ENCODE results near the gene TRPT1.

The TRPT1 gene

DNA sequence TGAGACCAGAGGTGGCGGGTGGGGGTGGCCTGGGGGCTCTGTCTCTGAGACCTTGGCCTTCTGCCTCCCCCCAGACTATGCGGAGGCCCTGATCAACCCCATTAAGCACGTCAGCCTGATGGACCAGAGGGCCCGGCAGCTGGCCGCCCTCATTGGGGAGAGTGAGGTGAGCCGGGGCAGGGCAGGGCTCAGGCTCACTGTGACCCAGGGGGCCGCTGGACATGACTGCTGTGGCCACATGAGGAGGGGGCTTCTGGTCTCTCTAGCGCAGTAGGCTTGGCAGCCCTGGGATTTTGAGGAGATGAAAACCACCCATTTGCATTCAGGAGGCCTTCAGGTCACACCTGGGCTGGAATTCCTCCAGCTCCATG, 37.9 kb upstream of the TRPT1 start:
- Histone ChIP-seq H3K36me3 (ENCODE audit: control insufficient read depth in 2 of 2, insufficient read depth in 1 of 2, low read length in 2 of 2) (peaks cover 0 to 72% of the 10 kb centered on the region in 2 experiments; a peak in 1 of 3 replicates), H3K27ac (ENCODE audit: extremely low read depth, low read depth, low read length) (no peak overlapping the region), H3K4me3 (ENCODE audit: low read depth, low read length) (no peak overlapping the region), H3K9me3 (ENCODE audit: control insufficient read depth, insufficient read depth, low read depth, low read length) (no peaks in the 10 kb centered on the region), H3K4me1 (ENCODE audit: control insufficient read depth, insufficient read depth, low read length) (peaks cover 2% of the 10 kb centered on the region; the same call in 1 of the 2 replicates)
- ChIA-PET CTCF (interaction anchor here (0.5 to 1.6 kb wide), 3 partner anchors 12 to 59 kb away, joined by 3 to 11 read pairs (median 3); partner anchors contain the start of genes NUDT22 and PLCB3), POLR2A (interaction anchor here (0.8 to 1.6 kb wide), 4 partner anchors 12 to 850 kb away, joined by 3 to 6 read pairs (median 4); no protein-coding TSS in a partner anchor)
- TF ChIP-seq EGR2 (tag by site-specific recombination; IDR thresholded peaks at IDR 0.05; ENCODE audit: low read depth) (no peak), RBAK (tag by site-specific recombination; IDR thresholded peaks at IDR 0.05) (no peak), ZBTB7A (tag by site-specific recombination; IDR thresholded peaks at IDR 0.05; ENCODE audit: low read depth) (no peak), SETDB1 (IDR thresholded peaks at IDR 0.05; ENCODE audit: insufficient read length, low read length) (no peak), ZNF19 (tag by site-specific recombination; IDR thresholded peaks at IDR 0.05; ENCODE audit: low read depth) (no peak), ZNF366 (tag by site-specific recombination; conservative IDR thresholded peaks at IDR 0.05) (no peak), ZNF292 (tag by site-specific recombination; IDR thresholded peaks at IDR 0.05; ENCODE audit: borderline replicate concordance, low read depth) (no peak), OVOL3 (tag by site-specific recombination; IDR thresholded peaks at IDR 0.05) (no peak), ZBTB17 (tag by site-specific recombination; IDR thresholded peaks at IDR 0.05) (no peak), ZNF610 (tag by site-specific recombination; IDR thresholded peaks at IDR 0.05; ENCODE audit: borderline replicate concordance) (no peak), ZNF280D (tag by site-specific recombination; IDR thresholded peaks at IDR 0.05) (no peak)
- TF ChIP-seq, protein P1, sequence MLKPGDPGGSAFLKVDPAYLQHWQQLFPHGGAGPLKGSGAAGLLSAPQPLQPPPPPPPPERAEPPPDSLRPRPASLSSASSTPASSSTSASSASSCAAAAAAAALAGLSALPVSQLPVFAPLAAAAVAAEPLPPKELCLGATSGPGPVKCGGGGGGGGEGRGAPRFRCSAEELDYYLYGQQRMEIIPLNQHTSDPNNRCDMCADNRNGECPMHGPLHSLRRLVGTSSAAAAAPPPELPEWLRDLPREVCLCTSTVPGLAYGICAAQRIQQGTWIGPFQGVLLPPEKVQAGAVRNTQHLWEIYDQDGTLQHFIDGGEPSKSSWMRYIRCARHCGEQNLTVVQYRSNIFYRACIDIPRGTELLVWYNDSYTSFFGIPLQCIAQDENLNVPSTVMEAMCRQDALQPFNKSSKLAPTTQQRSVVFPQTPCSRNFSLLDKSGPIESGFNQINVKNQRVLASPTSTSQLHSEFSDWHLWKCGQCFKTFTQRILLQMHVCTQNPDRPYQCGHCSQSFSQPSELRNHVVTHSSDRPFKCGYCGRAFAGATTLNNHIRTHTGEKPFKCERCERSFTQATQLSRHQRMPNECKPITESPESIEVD (tag by site-specific recombination; IDR thresholded peaks at IDR 0.05) = no peak

GRCh38 chr11:64263021-64263946, 37.3 kb upstream of the TRPT1 start:
- CTCF ChIA-PET = interaction anchor here (0.6 kb wide), 1 partner anchor 37 kb away, joined by 3 read pairs; the partner anchor contains the start of gene NUDT22
- Histone ChIP-seq H3K36me3 (ENCODE audit: control insufficient read depth in 2 of 2, insufficient read depth in 1 of 2, low read length in 2 of 2) (peaks cover 0 to 79% of the 10 kb centered on the region in 2 experiments; a peak in 2 of 3 replicates), H3K4me3 (ENCODE audit: low read depth, low read length) (no peak overlapping the region), H3K27ac (ENCODE audit: extremely low read depth, low read depth, low read length) (no peak overlapping the region), H3K4me1 (ENCODE audit: control insufficient read depth, insufficient read depth, low read length) (no peaks in the 10 kb centered on the region; the same call in 1 of the 2 replicates), H3K9me3 (ENCODE audit: control insufficient read depth, insufficient read depth, low read depth, low read length) (no peaks in the 10 kb centered on the region)
- POLR2A ChIA-PET = interaction anchor here (0.5 to 1.6 kb wide), 3 partner anchors 20 to 60 kb away, joined by 3 to 6 read pairs (median 3); no protein-coding TSS in a partner anchor
- TF ChIP-seq HOXA7 (CRISPR knock-in tag; IDR thresholded peaks at IDR 0.05; ENCODE audit: borderline replicate concordance) = no peak
- TF ChIP-seq ZNF518A (tag by site-specific recombination; conservative IDR thresholded peaks at IDR 0.05; ENCODE audit: low read depth) = no peak
- TF ChIP-seq ZNF596 (tag by site-specific recombination; IDR thresholded peaks at IDR 0.05) = no peak
- TF ChIP-seq ZNF302 (tag by site-specific recombination; IDR thresholded peaks at IDR 0.05; ENCODE audit: low read depth) = no peak
- TF ChIP-seq ZNF121 (tag by site-specific recombination; IDR thresholded peaks at IDR 0.05) = no peak
- TF ChIP-seq, protein P2, sequence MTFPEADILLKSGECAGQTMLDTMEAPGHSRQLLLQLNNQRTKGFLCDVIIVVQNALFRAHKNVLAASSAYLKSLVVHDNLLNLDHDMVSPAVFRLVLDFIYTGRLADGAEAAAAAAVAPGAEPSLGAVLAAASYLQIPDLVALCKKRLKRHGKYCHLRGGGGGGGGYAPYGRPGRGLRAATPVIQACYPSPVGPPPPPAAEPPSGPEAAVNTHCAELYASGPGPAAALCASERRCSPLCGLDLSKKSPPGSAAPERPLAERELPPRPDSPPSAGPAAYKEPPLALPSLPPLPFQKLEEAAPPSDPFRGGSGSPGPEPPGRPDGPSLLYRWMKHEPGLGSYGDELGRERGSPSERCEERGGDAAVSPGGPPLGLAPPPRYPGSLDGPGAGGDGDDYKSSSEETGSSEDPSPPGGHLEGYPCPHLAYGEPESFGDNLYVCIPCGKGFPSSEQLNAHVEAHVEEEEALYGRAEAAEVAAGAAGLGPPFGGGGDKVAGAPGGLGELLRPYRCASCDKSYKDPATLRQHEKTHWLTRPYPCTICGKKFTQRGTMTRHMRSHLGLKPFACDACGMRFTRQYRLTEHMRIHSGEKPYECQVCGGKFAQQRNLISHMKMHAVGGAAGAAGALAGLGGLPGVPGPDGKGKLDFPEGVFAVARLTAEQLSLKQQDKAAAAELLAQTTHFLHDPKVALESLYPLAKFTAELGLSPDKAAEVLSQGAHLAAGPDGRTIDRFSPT (tag by site-specific recombination; IDR thresholded peaks at IDR 0.05) = peak; percentile 22; the same call in 1 of the 2 replicates
- no peak for TF ChIP-seq ZNF624 (tag by site-specific recombination; IDR thresholded peaks at IDR 0.05)
- no peak for TF ChIP-seq YY1 (tag by site-specific recombination; IDR thresholded peaks at IDR 0.05)

Data from HEK293 (cell line).